Measurements from ENCODE around the gene PIEZO2. TPM values are rescaled to one million over a fixed set of nuclear protein-coding genes. Genes with fewer than 3 reads are reported as not detected.

PIEZO2 gene
- total RNA-seq, 6 experiments from 2014 or later: not detected

- peak; percentile 58 for DNase-seq
Measured at GRCh38 chr18:10787293-10787901, 362.0 kb downstream of the PIEZO2 start.

DNA sequence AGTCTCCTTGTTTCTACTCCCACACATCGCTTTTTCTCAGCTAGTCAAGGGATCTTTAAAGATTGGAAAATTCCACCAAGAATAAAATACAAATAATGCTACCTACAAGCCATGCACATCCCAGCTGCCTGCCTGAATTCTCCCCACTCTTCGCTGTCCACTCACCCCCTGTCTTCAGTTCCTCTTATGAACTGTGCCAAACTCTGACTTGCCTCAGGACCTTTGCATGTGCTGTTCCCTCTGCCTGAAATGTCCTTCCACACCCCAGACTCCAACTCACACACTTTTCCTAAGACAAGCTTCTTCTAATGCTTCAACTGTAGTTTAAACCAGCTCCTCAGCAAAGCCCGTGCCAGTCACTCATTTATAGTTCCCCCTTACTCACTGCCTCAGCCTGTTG, 363.6 kb downstream of the PIEZO2 start:
- no peak overlapping the region for H3K27ac Mint-ChIP-seq
- H3K4me1 Mint-ChIP-seq (ENCODE audit: low read depth): no peaks in the 10 kb centered on the region
- no peaks in the 10 kb centered on the region for H3K9me3 Mint-ChIP-seq
- TF ChIP-seq, protein P1, sequence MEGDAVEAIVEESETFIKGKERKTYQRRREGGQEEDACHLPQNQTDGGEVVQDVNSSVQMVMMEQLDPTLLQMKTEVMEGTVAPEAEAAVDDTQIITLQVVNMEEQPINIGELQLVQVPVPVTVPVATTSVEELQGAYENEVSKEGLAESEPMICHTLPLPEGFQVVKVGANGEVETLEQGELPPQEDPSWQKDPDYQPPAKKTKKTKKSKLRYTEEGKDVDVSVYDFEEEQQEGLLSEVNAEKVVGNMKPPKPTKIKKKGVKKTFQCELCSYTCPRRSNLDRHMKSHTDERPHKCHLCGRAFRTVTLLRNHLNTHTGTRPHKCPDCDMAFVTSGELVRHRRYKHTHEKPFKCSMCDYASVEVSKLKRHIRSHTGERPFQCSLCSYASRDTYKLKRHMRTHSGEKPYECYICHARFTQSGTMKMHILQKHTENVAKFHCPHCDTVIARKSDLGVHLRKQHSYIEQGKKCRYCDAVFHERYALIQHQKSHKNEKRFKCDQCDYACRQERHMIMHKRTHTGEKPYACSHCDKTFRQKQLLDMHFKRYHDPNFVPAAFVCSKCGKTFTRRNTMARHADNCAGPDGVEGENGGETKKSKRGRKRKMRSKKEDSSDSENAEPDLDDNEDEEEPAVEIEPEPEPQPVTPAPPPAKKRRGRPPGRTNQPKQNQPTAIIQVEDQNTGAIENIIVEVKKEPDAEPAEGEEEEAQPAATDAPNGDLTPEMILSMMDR (IDR thresholded peaks at IDR 0.05): no peak
- no peak for DNase-seq
- H3K27me3 Mint-ChIP-seq (ENCODE audit: insufficient read depth): peaks cover 4% of the 10 kb centered on the region; the same call in 1 of the 2 replicates
- H3K4me3 Mint-ChIP-seq: no peak overlapping the region
- no peaks in the 10 kb centered on the region for H3K36me3 Mint-ChIP-seq (ENCODE audit: low read depth)

More at GRCh38 chr18:10787293-10787901, 362.0 kb downstream of the PIEZO2 start:
- H3K4me3 Mint-ChIP-seq: no peak overlapping the region
- peaks cover 7% of the 10 kb centered on the region; the same call in 1 of the 2 replicates for H3K27me3 Mint-ChIP-seq (ENCODE audit: insufficient read depth)
- H3K36me3 Mint-ChIP-seq (ENCODE audit: low read depth): no peaks in the 10 kb centered on the region
- H3K27ac Mint-ChIP-seq: no peak overlapping the region
- H3K9me3 Mint-ChIP-seq: no peaks in the 10 kb centered on the region
- H3K4me1 Mint-ChIP-seq (ENCODE audit: low read depth): no peaks in the 10 kb centered on the region
- TF ChIP-seq, protein P1 (IDR thresholded peaks at IDR 0.05): peak; percentile 93

DNA sequence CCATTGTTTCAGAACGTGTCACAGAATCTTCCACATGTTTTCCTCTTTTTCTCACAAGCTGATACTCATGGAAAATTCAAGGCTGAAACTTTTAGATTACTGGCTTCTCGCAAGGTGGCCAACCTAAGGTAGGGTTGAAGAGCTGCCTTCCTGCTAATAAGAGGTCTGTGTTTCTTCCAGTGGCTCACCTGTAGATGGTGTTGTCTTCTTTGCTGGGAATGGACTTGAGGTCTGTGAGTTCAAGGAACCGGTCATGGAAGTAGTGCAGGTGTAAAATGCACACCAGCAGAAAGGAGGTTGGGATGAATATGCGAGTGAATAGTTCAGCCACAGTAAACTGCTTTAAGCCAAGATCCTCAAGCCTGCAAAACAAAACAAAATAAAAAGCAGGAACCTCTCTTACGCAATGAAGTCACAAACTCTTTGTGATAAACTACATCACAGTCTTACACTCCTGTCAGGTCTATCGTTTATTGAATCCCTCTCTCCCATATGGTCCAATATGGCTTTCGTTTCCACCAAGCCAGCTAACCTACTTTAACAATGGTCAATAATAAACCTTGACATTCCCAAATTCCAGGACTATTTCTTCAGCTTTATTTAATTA, 364.7 kb downstream of the PIEZO2 start:
- no peak overlapping the region for H3K27ac Mint-ChIP-seq
- no peak overlapping the region for H3K4me3 Mint-ChIP-seq
- peaks cover 4% of the 10 kb centered on the region; the same call in 1 of the 2 replicates for H3K27me3 Mint-ChIP-seq (ENCODE audit: insufficient read depth)
- TF ChIP-seq, protein P1 (IDR thresholded peaks at IDR 0.05): no peak
- H3K4me1 Mint-ChIP-seq (ENCODE audit: low read depth): no peaks in the 10 kb centered on the region
- H3K36me3 Mint-ChIP-seq (ENCODE audit: low read depth): no peaks in the 10 kb centered on the region
- no peaks in the 10 kb centered on the region for H3K9me3 Mint-ChIP-seq
- no peak for DNase-seq

DNA sequence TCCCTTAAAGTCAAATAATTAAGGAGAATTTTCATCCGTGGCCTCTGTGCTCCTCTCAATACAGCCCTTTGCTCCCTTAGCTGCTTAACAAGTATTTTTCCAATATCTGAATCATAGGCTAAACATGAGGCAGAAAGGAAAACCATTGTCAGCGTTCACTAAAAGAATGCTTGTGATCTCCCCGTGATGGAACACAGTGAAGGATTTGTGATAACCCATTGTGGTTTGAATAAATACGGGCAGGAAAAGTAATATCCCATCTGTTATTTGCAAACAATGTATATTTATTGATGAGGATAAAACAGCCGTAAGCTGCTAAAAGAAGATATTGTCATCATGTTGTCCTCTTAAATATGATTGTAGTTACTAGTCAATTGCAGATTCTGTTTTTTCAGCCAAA, 365.4 kb downstream of the PIEZO2 start:
- H3K9me3 Mint-ChIP-seq: no peaks in the 10 kb centered on the region
- TF ChIP-seq, protein P1 (IDR thresholded peaks at IDR 0.05): no peak
- H3K27ac Mint-ChIP-seq: no peak overlapping the region
- H3K27me3 Mint-ChIP-seq (ENCODE audit: insufficient read depth): peaks cover 4% of the 10 kb centered on the region; the same call in 1 of the 2 replicates
- DNase-seq: no peak
- no peaks in the 10 kb centered on the region for H3K4me1 Mint-ChIP-seq (ENCODE audit: low read depth)
- H3K4me3 Mint-ChIP-seq: no peak overlapping the region
- H3K36me3 Mint-ChIP-seq (ENCODE audit: low read depth): no peaks in the 10 kb centered on the region

GRCh38 chr18:10776493-10776892, 372.9 kb downstream of the PIEZO2 start:
- no peaks in the 10 kb centered on the region for H3K4me1 Mint-ChIP-seq (ENCODE audit: low read depth)
- TF ChIP-seq, protein P1 (IDR thresholded peaks at IDR 0.05): no peak
- no peak for DNase-seq
- no peaks in the 10 kb centered on the region for H3K36me3 Mint-ChIP-seq (ENCODE audit: low read depth)
- H3K27ac Mint-ChIP-seq: no peak overlapping the region
- no peaks in the 10 kb centered on the region for H3K9me3 Mint-ChIP-seq
- H3K4me3 Mint-ChIP-seq: no peak overlapping the region
- peaks cover 2% of the 10 kb centered on the region for H3K27me3 Mint-ChIP-seq (ENCODE audit: insufficient read depth)

All from HFFc6 (cell line).